Effector CD4-positive, alpha-beta T cell (primary cell): ENCODE measurements around the gene LMO7.

Source experiments
- DNase-seq: peaks from one replicate; pipeline ENCODE4 v3.0.0-alpha.2; 2020

Gene LMO7

DNA sequence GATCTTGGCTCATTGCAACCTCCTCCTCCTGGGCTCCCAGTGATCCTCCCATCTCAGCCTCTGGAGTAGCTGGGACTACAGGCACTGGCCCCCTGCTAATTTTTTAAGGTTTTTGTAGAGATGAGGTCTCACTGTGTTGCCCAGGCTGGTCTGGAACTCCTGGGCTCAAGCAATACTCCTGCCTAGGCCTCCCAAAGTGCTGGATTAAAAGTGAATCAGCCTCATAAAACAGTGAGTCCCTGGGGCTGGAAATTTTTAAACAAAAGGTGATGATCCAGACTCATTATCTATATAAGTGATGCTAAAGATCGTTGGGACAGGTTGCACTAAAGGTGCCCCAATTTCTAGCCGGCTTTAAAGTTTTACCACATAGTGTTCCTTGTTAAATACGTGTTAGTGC, 112.7 kb downstream of the LMO7 start:
- DNase-seq, result no peak

DNA sequence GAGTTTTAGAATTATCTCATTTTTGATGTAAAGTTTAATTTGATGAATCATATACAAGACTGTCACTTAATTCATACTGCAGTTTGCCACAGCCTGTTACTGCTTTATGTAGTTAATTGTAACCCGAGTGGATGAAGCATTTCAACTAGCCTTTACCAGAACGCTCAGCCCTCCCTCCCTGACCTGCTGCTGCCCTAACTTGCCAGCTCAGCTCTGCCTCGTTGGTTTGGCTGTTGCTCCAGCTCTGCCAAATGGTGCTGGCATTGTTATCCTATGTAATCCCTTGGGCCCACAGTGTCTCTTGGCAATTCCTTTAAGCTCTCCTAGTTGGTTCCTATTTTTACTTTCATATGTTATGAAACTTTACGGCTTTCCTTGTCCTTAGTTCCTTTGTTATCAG, 113.3 kb downstream of the LMO7 start:
- no peak for DNase-seq

DNA sequence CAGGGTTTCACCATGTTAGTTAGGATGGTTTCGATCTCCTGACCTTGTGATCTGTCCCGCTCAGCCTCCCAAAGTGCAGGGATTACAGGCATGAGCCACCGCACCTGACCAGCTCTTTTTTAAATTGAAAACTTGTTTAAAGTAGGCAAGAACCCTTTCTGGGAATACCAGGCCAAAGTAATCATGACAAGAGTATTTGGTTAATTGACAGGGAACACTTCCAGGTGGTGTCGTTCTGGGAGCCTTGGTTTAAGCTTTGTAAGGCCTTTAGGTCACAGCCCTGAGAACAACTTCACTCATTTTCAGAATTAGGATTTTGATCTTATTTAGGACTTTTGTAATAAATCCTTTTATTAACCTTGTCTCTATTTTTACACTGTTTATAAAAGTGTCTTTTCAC, 115.2 kb downstream of the LMO7 start:
- no peak for DNase-seq

DNA sequence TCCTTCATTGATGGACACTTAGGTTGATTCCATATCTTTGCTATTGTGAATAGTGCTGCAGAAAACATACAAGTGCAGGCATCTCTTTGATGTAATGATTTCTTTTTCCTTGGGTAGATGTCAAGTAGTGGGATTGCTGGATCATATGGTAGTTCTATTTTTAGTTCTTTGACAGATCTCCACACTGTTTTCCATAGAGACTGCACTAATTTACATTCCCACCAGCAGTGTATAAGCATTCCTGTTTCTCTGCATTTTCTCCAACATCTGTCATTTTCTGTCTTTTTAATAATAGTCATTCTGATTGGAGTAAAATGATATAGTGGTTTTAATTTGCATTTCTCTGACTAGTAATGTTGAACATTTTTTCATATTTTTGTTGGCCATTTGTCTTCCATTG, 116.7 kb downstream of the LMO7 start:
- no peak for DNase-seq

DNA sequence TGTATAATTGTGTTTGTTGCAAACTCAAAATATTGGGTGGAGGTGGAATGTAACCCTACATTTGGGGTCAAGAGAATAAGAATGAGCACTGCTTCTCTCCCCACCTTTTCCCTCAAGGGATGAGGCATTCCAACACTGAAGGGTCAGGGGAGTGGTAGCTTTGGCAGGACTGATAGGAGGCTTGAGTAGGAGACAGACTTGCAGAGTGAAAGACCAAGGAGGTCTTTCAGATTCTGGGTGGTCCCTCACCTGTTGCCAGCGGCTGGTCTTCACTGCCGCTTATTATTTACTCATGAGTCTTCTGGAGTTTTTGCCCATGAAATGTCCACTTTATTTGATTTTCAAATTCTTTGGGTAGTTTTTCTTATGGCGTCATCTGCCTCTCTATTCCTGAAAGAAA, 118.8 kb downstream of the LMO7 start:
- DNase-seq, result no peak

DNA sequence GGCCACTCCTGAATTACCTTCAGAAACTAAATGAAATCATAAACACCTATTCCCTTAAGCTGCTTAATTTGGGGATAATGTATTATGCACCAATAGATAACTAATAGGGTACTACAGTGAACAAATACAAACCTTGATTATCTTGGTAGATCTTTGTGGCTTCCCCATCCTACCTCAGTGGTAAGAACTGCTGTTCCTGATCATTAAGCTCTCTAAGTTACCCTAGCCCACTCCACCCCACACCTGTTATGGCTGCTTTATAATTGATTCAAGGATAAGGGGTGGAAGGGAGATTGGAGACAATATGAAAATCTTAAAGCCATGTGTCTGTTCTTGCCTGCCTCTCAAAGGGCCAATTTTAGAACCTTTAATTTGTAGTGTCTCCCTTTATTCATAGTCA, 121.2 kb downstream of the LMO7 start:
- no peak for DNase-seq

DNA sequence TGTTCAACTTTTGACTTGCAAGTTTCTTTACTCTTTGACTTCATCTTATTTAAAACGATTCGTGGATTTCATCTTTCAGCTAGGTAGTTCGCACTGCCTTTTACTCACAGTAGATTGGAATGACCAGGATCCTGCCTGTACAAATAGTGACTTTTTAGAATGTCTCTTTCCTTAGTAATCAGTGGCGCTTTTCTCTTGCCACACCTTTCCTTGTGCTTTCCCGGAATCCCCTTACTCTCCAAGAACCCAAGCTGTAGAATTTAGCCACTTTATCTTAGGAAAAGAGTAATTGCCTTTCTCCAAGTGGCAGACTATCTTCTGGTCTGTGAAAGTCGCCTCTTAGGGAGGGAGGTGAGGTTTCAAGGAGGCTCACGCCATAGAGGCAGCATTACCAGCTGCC, 123.4 kb downstream of the LMO7 start:
- DNase-seq, result no peak

DNA sequence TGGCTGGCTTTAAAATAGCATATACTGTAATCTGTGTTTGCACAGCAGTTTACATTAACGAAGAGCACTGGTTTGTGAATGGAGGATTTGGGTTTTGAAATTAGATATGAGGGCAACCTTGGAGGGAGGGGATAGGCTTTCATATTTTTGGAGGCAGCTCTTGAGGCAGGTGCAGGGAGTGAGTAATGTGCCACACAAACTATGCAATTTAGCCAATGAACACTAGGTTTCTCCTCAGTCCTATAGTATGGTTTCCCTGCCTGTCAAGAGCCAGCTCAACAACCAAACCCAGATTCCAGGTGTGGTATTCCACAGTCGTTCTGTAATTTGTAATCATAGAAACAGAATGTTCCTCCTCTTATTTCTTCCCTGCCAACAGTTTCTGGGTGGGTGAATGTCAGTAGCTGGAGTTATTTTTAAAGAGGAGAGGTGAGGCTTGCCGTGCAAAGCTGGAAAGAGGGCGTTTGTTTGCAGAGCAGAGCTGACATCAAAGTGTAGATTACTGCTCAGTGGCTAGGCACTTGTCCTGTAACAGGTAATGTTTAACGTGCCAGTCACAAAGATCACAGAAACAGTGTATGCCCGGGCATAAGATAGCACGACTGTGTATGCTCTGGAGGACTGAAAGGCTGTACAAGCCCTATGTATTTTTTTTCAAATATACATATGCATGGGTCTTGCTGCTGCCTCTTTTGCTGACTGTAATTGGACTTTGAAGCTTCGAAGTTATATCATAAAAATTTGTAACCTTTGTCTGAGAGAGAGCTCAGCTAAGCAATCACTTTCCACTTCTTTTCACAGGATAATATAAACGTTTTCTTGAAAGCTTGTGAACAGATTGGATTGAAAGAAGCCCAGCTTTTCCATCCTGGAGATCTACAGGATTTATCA, 124.2 kb downstream of the LMO7 start:
- DNase-seq, result no peak

DNA sequence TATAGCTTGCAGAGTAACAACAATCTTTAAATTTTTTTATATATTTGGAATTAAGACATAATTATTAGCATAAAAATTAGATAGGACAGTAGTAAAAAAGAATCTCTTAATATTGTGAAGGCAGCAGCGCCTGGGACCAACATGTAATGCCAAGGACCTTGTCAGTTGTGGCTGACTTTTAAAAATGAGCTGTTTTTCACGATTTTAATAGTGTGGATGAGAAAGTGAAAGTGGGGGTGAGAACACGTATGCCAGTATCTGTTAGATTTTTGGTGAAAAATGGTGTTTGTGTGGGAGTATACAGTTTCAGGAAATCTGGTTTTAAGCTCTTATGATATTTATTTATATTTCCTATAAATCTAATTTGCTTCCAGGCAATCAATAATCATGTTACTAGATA, 125.2 kb downstream of the LMO7 start:
- no peak for DNase-seq

DNA sequence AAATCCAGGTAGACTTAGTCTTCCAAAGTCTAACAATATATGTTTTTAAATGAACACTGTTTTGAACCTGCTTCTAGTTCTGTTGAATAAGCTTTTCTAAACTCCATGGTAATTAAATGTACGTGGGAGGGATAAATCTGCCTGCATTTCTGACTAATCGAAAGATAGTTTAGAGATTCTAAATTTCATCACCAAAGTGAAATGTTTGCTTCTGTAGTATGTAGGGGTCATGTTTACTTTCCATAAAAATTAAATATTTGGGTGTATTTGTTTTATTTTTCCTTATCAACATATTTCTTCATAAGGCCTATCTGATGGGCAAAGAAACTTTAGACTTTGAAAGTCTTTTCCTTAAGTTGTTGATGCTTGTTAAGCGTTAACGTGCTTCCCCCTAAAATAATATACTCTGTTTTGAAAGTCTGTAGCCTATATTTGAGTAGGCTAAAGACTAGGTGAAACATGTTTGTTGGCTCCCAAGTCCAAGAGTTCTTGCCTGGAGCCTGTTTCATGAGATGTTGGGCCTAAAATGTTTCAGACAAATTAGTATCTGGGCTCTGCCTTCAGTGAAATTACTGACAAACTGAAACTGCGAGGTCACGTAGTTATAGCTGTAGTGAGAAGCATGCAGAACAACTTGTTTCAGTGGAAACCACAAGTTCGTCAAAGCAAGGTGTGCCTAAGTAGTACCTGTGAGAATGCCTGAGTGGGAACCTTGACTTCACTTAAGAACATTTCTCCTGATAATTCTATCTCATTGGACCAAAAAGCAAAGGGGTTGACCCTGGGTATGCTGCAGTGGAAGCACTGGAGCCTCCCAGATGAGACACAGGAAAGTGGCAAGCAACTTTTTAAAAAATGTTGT, 126.2 kb downstream of the LMO7 start:
- DNase-seq, result no peak

DNA sequence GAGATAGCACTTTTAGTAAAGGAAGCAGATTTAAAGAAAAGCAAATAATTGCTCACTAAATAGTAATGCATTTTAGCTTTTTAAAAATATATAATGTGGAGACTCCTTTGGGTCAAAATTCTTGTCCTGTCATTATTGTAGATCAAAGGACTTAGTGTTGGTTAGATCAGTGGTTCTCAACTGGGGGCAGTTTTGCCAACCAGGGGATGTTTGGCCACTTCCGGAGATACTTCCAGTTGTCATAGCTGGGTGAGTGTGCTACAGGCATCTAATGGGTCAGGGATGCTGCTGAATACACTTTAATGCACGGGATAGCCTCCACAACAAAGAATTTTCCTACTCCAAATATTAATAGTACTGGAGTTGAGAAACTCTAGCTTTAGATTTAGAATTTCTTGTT, 126.8 kb downstream of the LMO7 start:
- DNase-seq, result no peak

DNA sequence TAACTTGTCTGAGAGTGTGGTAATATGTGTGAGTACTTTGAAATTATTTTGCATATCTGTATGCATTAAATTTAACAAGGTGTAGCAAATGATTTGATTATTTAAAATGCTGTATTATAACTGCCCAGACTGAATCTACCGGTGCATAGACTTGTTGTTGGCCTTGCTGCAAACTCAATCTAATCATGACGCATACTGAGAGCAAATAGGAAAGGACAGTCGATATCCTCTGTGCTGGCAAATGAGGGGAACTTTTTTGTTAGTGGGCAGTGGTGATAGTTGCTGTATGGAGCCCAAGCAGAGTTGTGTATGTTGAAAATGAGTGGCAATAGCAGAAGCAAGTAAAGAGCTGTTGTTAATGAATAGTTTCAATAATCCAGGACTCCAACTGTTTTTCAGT, 127.4 kb downstream of the LMO7 start:
- DNase-seq, result no peak

DNA sequence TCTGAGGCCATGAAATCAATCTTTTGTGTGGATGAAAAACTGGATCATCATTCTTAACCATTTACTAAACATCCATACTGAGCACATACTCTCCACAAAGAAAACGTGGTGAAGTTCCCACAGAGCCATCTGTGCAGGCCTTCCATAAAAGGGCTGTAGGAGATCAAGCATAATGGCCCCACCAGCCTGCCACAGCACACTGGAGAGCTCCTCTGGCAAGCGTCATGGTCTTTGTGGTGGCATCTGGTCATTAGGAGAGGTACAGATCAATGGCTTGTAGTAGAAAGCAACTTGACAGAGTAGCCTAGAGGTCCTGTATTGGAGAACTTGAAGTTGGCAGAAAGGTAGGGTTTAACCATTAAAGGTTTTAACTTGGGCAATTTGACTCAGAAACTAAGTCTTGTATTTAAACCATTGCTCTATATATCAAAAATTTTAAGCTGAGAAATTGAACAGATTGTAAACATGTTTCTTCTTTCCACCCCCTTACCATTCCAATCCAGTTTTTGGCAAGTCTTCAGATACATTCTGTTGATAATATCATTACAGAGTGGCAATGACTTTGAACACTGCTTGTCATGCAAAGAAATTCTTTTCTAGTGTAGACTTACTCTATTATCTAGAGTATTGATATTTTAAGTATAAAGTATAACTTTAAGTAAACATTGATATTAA, 128.3 kb downstream of the LMO7 start:
- no peak for DNase-seq

DNA sequence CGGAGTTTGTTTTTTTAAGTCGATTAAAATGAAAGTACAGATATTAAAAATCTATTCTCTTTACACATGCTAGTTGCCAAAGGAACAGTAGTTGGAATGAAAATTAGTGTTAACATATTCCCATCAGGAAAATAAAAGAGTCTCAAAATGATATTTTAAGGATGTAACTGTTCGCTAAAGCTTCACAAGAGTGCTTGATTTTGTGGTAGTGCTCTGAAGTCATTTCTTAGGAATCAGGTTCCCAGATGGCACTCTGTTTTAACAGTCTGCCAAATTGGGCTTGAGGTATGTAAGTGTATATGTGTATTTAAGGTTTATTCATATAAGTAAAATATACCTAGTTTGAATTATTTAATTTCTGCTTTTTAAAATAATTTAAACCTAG, 128.8 kb downstream of the LMO7 start:
- no peak for DNase-seq

DNA sequence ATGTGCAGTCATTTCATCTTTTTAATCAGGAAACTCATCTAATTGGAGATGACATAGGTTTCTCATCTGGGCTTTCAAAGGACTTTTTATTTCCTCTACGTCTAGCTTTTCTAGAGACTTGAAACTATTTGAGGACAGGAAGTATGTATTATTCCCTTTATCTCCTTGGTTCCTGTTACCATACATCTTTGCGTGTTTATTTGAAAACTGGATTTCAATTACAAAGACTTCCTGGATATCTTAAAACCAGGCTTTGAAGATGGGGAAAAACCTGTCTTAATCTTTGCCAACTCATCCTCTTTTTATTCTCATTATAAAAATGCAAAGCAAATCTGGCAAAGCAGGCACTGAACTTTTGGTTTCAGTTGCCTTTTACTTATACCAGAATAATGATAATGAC, 130.5 kb downstream of the LMO7 start:
- DNase-seq, result no peak

DNA sequence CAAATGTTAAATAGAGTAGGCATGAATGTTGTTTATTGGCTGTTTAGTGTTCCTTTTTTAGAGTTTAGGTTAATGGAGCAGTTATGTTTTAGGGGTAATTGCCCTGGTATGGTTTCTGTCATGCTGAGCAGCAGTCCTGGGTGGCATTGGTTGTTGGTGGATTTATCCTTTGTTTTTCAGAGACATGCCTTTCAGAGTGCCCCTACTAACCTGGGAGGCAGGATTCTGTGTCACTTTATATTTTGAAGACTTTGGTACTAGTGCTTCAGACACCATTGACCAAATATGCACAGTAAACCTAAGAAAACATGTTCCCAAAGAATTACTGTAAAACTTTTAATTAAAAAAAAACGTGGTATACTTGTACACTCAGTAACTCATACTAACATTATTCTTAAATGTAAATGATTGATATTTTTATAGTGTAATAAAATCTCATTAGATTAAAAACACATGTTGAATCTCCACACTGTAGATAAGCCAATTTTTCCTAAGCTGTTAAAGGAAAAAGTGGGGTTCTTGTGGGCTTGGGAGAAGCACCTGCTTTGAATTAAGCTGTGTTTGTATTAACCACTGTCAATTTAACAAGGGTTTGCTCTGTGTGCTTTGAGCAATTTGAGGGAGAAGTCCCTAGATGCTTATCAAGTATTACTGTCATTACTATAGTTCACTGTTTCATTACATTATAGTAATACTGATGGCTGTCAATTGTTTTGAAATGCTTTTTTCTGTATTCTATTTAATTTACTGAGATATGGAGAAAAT, 133.2 kb downstream of the LMO7 start:
- no peak for DNase-seq

DNA sequence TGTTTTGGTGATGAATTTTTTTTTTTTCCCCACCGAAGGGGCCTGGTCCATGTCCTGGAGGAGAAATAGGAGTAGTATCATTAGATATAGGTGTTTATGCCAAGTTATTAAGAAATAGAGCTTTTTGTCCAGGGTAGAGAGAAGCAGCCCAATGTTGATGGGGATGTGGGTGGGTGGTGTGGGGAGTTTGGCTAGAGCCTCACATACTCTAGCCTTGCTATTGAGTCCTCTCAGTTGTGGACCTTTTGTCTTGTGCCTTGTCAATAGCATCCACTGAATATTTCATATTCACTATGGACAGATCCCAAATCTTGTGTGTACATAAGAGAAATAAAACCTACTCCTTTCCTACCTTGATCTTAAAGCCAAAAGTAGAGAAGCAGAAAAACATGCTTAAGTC, 134.0 kb downstream of the LMO7 start:
- DNase-seq, result no peak

DNA sequence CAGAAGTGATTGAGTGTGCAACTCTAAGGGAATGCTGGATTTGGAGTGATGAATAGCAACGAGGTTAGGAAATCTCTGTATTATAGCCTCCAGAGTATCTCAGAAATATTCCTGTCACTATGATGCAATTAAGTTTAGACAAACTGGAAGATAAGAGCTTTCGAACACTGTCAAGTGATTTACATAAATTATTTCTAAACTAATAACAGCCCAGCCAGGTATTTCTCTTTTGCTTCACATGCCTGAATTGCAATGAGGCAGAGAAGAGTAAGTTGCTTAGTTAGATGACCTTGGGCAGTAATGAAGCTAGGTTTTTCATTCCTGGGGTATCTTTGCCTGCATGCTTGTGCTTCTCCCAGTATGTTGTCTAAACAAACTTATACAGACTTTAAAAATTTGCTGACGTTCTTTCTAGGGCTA, 134.5 kb downstream of the LMO7 start:
- no peak for DNase-seq

DNA sequence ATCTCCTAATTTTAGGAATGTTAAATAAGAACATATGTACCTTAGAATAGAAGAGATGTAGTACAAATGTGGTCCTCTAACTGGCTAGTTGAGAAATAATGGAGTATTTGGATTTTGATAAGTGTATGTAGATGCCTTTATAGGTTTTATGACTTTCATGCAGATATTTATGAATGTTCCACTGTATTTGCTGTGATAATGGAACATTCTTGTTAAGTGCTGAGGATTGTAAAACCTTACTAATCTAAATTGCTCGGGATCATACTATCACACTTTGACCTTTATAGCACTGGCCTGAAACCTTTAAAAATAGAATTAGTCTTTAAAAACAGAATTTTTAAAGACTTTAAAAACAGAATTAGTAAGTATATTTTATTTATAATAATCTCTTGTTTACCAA, 135.1 kb downstream of the LMO7 start:
- DNase-seq, result no peak

DNA sequence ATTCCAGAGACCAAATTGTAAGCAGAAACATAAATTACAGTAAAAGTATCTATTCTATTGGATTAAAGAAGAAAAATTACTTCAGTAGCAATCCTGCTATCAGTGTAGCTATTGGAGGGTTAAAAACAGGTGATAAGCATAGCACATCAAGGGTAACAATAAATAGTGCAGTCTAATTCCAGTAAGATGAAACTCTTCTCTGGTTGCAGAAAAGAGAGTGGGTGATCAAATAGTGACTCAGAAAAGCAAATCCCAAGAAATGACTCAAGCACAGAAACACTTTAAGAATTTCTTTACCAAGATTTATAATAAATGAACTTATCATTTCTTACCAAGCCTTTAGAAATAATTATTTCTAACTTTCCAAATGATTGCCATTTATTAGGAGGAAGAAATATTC, 135.7 kb downstream of the LMO7 start:
- DNase-seq, result no peak

DNA sequence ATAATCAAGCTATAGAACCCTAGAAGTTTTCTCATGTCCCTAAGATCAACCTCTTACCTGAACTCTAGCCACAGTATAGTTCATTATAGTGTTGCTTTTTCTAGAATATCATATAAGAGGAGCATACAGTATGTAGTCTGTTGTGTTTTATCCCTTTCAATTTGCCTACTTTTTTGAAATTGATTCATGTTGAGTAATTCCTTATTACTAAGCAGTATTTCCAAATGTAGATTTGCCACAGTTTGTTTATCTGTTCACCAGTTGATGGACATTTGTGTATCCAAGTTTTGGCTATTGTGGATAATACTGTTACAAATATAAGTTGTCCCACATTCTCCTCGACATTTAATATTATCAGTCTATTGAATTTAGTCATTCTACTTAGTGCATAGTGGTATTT, 138.0 kb downstream of the LMO7 start:
- no peak for DNase-seq

DNA sequence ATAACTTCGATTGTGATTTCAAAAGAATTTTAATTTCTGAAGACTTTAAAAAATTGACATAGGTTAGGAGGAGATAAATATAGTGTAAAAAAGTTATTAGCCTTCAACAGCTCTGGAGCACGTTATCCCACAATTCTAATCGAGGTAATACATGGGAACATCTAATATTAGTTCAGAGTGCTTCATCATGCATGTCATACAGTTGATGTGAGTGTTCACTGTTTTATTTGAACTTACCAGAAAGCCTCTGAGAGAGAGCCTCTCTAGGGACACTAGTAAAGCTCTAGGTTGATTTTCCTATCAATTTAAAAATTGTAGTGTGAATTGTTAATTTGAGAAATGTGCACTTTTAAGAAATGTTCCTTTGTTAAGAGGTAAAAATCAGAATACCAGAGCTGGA, 140.4 kb downstream of the LMO7 start:
- DNase-seq, result no peak

DNA sequence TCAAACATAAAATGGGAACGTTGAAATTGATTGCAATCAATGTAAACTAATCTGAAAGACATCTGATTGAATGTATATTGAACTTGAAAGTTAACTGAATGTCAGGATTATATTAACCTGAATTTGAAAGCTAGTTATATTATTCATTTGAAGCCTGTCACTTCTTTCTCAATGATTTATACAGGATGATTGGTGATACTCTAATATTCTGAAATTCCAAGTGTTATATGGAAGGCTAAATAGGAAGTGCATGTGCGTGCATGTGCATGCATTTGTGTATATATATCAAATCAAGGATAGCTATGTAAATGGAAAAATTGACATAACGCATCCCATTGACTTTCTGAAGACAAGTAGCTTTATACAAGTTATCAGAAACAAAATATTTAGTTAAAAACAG, 143.3 kb downstream of the LMO7 start:
- no peak for DNase-seq
